ENCODE results near the gene TBL1X.
"Not testable (repeated sequence)": the region's sequence is repeated elsewhere in the genome, so short reads cannot be mapped to it uniquely, and the experiment has no call there.

The TBL1X gene

DNA sequence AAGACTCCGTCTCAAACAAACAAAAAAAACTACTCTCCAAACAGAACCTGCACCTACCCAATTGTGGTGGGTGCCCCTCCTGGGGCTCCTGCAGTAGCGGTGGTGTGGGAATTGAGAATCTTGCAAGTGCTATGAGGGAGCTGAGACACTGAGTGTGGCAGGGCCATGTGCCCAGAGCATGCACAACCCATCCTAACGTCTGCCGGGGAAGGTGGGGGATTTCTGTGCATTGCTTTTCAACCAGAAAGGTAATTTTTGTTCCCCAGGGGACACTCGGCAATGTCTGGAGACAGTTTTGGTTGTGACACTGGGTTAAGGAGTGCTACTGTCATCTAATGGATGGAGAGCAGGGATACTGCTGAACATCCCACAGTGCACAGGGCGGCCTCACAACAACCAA, 35.7 kb downstream of the TBL1X start:
- no peak for DNase-seq

DNA sequence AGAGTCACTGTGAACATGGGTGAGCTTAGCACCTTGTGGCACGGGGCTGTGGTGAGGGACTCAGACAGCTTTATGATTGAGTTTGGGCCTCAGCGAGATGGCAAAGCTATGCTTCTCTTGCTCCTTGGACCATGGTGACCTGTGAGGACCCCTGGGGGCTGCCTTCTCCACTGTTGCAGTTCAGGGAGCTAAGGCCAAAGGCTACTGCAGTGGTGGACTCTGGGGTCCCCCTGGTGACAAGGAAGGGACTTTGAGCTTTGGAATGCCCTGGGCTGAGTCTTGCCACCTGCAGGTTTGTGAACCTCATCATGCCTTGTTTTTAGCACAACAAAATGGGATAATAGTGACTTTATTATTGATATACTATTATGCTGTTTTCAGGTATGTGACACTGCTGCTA, 36.5 kb downstream of the TBL1X start:
- DNase-seq: no peak

- DNase-seq: no peak
These were observed 38.4 kb downstream of the TBL1X start for GRCh38 chrX:9503261-9503660.

DNA sequence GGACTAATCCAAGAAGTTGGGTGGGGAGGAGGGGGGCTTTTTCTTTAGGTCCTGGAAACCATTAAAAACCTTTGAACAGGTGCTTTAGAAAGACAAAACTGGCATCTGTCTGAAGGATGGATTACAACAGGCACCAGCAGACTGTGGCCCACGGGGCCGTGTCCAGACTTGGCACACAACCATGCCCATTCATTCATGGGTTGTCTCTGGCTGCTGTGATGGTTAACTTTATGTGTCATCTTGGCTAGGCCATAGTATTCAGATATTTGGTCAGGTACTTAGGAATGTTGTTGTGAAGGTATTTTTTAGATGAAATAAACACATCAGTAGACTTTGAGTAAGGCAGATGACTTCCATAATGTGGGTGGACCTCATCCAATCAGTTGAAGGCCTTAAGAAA, 45.5 kb downstream of the TBL1X start:
- DNase-seq: no peak

- DNase-seq: no peak
These were observed 46.1 kb downstream of the TBL1X start for GRCh38 chrX:9510980-9511379.

- DNase-seq: no peak
These were observed 50.6 kb downstream of the TBL1X start for GRCh38 chrX:9515489-9515888.

DNA sequence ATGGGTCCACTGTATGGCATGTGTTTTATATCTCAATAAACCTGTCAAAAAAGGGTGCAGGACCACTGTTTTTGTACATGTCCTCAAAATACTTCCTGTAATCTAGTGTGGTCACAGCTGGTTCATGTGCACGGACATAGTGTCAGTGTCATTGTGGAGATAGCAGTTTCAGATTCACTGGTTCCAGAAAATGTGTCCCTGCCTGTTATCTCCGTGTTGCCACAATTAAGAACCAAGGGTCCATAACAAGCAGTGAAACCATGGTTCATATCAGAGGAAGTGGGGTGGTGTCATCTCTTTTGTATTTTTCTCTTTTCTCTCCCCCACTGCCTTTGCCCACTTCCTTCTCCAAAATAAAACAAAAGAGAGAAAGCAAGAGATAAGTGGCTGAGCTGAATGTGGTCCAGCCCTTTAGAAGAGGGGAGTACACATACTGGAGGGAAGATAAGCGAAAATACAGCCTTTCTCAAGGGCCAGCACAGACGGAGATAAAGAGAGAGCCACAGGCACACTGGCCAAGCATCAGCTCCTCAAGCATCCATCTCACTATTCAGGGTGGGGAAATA, 51.2 kb downstream of the TBL1X start:
- DNase-seq: no peak

DNA sequence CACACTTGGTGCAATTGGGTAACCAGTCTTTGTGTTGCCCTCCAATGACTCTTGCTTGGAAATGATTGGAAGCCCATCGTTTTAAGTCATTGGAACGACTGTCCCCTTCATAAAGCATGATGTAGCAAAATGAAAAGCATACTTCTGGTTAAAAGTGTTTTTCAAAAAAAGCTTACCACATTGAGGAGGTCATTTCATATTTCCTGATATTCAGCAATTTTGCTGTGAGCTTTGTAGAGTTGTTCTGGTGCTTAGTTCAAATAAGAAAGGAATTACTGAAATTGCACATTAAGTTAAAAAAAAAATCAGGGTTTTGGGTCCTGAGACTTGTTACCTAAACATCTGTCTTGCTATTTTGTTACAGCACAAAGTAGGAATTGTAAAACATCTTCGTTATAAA, 51.8 kb downstream of the TBL1X start:
- no peak for DNase-seq

GRCh38 chrX:9518051-9518450, 53.2 kb downstream of the TBL1X start:
- no peak for DNase-seq

GRCh38 chrX:9518889-9519288, 54.0 kb downstream of the TBL1X start:
- DNase-seq: no peak

DNA sequence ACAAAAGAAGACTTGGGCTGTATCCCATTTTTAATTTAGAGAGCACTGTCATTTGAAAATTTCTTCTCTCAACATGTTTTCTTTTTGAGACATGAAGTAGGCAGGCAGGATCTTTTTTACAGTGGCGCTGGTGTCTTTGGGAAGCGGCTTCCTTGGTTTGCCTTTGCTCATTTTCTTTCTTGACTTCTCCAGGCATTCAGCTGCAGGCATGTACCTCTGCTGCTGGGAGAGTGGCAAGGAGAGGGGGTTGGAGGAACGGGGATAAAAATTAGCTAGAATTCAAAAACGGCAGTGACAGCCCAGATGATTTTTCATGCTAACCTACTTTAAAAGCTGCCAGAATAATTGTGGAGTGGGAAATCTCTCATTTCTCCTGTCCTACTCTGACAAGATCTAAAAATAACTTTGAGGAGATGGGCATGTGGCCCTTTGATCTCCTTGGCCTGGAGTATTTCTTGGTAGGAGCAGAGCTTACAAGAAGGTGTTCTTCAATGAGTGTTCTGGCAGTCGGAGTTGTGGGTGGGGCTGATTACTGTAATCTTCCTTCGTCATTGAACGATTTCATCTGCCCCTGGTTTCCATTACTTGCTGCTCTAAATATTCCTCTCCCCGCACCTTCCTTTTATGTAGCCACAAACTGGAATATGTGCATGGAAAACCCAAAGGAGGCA, 54.8 kb downstream of the TBL1X start:
- DNase-seq: peak; percentile 50

GRCh38 chrX:9520217-9520590, 55.3 kb downstream of the TBL1X start:
- no peak for DNase-seq

DNA sequence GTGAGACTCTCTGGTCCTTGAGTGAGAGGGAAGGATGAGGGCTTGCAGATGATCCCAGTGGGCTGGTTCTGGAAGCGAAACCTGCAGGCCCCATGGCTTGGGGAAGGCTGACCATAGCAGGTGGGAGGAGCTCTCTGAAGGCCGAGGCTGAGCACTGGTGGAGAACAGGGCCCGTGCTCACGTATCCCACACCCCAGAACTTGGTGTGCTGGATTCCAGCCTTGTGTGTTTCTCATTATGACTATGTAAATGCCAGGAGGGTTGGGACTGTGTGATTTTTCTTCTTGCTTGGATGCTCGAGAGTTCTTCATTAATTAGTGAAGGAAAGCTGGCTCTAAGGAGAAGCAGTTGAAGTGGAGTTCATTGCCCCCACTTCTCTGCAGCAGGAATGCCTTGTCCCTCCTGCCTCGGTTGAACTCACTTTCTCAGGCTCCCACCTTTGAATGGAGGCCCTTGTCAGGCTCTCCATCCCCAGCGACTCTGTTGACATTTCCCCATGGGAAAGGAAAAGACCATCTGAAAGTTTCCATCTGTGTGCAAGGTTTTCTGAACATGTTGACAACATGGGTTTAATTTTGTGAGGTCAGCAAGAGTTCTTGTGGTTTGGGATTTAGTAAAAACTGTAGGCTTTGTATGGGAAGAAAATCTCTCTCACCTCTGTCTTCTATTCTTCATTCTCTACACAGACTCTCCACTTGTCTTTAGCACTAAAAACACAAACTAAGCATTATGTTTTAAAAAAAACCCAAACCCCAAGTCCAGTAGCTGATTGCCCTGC, 57.7 kb downstream of the TBL1X start:
- DNase-seq: no peak

DNA sequence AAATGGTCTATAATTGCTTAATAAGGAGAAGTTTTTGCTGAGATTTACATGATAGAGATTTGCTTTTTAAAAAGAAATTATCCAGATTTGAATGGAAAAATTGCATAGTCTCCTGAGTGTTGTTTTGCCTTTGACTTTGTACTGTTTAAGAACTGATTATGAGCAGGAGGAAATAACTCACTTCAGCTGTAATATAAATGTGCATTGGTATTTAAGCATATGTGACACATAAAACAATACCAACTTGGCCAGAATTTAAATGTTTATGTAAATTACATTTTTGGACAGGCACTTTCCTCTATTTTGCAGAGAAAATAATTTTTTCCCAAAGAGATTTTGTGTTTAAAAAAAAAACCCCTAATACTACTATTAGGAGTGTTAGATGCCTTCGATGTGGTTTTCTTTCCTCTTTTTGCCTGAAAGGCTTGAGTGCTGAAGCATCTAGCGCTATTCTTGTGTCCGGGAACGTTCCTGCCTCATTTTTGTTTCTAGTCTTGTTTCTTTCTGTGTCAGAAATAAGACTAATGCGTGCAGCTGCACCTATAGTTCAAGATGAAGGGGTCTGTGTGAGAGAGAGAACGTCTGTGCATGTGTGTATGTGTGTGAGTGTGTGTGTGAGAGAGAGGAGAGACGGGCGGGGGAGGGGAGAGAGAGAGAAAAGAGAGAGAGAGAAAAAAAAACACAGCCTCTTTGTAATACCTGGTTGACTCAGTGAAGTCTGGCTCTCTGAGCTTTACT, 60.8 kb downstream of the TBL1X start:
- no peak for DNase-seq

- DNase-seq: no peak
These were observed 62.1 kb downstream of the TBL1X start for GRCh38 chrX:9526965-9527364.

GRCh38 chrX:9528498-9528897, 63.6 kb downstream of the TBL1X start:
- DNase-seq: no peak

DNA sequence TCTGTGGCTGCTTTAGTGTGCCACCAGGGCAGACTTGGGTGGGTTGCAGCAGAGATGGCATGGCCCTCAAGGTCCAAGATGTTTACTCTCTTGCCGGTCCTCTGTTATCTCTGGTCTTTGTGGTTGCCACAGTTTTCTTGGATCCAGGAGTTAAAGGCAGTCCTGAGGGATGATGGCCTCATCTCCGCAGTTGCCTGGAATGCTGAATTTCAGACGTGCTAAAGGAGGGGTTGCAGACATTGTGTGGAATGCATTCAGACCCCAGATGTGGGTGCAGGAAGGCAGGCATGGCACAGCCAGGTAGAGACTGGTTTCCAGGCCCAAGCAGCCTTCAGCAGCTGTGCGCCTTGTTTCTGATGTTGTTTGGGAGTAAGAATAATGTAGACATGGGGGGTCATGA, 64.4 kb downstream of the TBL1X start:
- no peak for DNase-seq

GRCh38 chrX:9530848-9531274, 66.0 kb downstream of the TBL1X start:
- DNase-seq: peak; percentile 68

- no peak for DNase-seq
These were observed 67.5 kb downstream of the TBL1X start for GRCh38 chrX:9532349-9532748.

GRCh38 chrX:9533611-9534010, 68.8 kb downstream of the TBL1X start:
- DNase-seq: no peak

DNA sequence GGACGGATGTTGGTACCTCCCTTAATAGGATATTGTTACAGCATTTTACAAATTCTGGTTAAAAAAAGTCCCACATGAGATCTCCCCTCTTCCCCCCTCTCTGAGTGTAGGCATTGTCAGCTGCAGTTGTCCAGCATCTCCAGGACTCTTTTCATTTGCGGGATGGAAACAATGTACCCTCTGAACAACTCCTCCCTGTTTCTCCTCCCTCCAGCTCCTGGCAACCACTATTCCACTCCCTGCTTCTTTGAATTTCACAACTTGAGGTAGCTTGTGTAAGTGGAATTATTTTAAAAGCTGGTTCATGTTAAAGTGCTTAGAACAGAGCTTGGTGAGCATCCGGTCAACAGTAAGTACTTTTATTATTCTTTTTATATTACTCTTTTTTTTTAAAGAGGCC, 69.8 kb downstream of the TBL1X start:
- no peak for DNase-seq

GRCh38 chrX:9535101-9535500, 70.2 kb downstream of the TBL1X start:
- no peak for DNase-seq

- DNase-seq: not testable (repeated sequence)
These were observed 71.3 kb downstream of the TBL1X start for GRCh38 chrX:9536156-9536555.

DNA sequence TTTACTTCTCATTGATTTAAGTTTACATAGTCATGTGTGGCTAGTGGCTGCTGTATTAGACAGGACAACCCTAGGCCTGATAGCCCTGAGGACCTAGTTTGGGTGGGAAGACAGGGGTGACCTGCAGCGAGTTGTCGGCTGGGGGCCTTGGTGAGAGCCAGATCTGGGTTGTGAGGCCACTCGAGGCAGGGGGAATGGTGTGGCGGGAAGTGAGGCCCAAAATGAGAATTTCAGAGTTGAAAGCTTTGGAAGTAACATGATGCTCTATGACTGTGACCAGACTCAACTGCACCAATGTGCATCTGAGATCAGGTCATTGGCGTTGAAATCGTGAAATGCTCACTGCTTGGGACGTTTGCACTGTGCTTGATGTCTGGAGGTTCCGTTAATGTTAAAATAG, 72.9 kb downstream of the TBL1X start:
- DNase-seq: no peak

Measured in femur (tissue), 1 donor.